ENCODE data around the gene DEXI. TPM values are rescaled to one million over a fixed set of nuclear protein-coding genes. Genes with fewer than 3 reads are reported as not detected.

DEXI gene
- total RNA-seq, 4 donors from 2014 or later, result 83.9 to 184 (median 127) TPM

GRCh38 chr16:10941127-10941933 is 938 bp downstream of the DEXI start:
- no peak for DNase-seq
- TF ChIP-seq POLR2A (IDR thresholded peaks at IDR 0.05), result no peak
- Histone ChIP-seq H3K4me1 (peaks cover 76 to 78% of the 10 kb centered on the region in 2 donors), H3K36me3 (no peaks in the 10 kb centered on the region), H3K4me3 (peak overlapping the region; percentile 70 to 82 (median 74)), H3K9me3 (no peaks in the 10 kb centered on the region), H3K27ac (peak overlapping the region; percentile 91 to 96 (median 94)), H3K27me3 (no peaks in the 10 kb centered on the region)
- in situ Hi-C loops (cut with MboI; ENCODE audit: low sequenced_read_pairs in 4 of 4) (no loop called here), intact Hi-C loops (cut with DNase I; ENCODE audit: low total_unique reads) (loop anchor here (5.0 to 10.0 kb wide), 6 partner anchors 406 to 973 kb away; partner anchors contain the start of genes GSPT1 and RMI2)
- peak; percentile 0 to 1 for ATAC-seq

- DNase-seq (peak; percentile 80 to 85), ATAC-seq (peak; percentile 12 to 47)
- H3K27ac ChIP-seq, result peak overlapping the region; percentile 91 to 96 (median 94)
- in situ Hi-C loops (cut with MboI; ENCODE audit: low sequenced_read_pairs in 4 of 4) (no loop called here), intact Hi-C loops (cut with DNase I; ENCODE audit: low total_unique reads) (loop anchor here (5.0 to 10.0 kb wide), 6 partner anchors 407 to 974 kb away; partner anchors contain the start of genes GSPT1 and RMI2)
- peak overlapping the region; percentile 70 to 82 (median 74) for H3K4me3 ChIP-seq
- peak in 1 of 5 experiments; percentile 9 for TF ChIP-seq CTCF (IDR thresholded peaks at IDR 0.05 in 4 of 5, conservative IDR thresholded peaks at IDR 0.05 in 1 of 5)
- TF ChIP-seq POLR2A (IDR thresholded peaks at IDR 0.05), result peak; percentile 84 to 91
- no peaks in the 10 kb centered on the region for H3K27me3 ChIP-seq
- no peaks in the 10 kb centered on the region for H3K9me3 ChIP-seq
- peaks cover 76 to 78% of the 10 kb centered on the region in 2 donors for H3K4me1 ChIP-seq
- H3K36me3 ChIP-seq, result no peaks in the 10 kb centered on the region
Observed at GRCh38 chr16:10940501-10941079, 1.7 kb downstream of the DEXI start.

GRCh38 chr16:10939649-10940234 is 2.5 kb downstream of the DEXI start:
- peak overlapping the region; percentile 70 to 82 (median 74) for H3K4me3 ChIP-seq
- H3K36me3 ChIP-seq, result no peaks in the 10 kb centered on the region
- peaks cover 79 to 81% of the 10 kb centered on the region in 2 donors for H3K4me1 ChIP-seq
- no peaks in the 10 kb centered on the region for H3K9me3 ChIP-seq
- no peak for DNase-seq
- no peak for ATAC-seq
- TF ChIP-seq POLR2A (IDR thresholded peaks at IDR 0.05) (no peak), CTCF (IDR thresholded peaks at IDR 0.05 in 4 of 5, conservative IDR thresholded peaks at IDR 0.05 in 1 of 5) (no peak)
- intact Hi-C loops (cut with DNase I; ENCODE audit: low total_unique reads), result loop anchor here (2.0 to 10.0 kb wide), 7 partner anchors 17 to 975 kb away; partner anchors contain the start of genes GSPT1 and RMI2
- in situ Hi-C loops (cut with MboI; ENCODE audit: low sequenced_read_pairs in 4 of 4), result no loop called here
- H3K27ac ChIP-seq, result peak overlapping the region; percentile 91 to 96 (median 94)
- no peaks in the 10 kb centered on the region for H3K27me3 ChIP-seq

GRCh38 chr16:10938796-10939648 is 3.2 kb downstream of the DEXI start:
- no peak for TF ChIP-seq CTCF (IDR thresholded peaks at IDR 0.05 in 4 of 5, conservative IDR thresholded peaks at IDR 0.05 in 1 of 5)
- TF ChIP-seq POLR2A (IDR thresholded peaks at IDR 0.05), result no peak
- ATAC-seq (no peak), DNase-seq (no peak)
- Histone ChIP-seq H3K4me1 (peaks cover 85 to 89% of the 10 kb centered on the region in 2 donors), H3K36me3 (no peaks in the 10 kb centered on the region), H3K27me3 (no peaks in the 10 kb centered on the region), H3K4me3 (peak overlapping the region; percentile 70 to 82 (median 74)), H3K9me3 (no peaks in the 10 kb centered on the region), H3K27ac (peak overlapping the region; percentile 91 to 96 (median 94))
- in situ Hi-C loops (cut with MboI; ENCODE audit: low sequenced_read_pairs in 4 of 4), result no loop called here
- intact Hi-C loops (cut with DNase I; ENCODE audit: low total_unique reads), result loop anchor here (2.0 kb wide), 1 partner anchor 16 kb away; no protein-coding TSS in a partner anchor
